T1000 (cell line): Measurements from ENCODE around the gene KDM4C.
"Not testable (repeated sequence)": the region's sequence is repeated elsewhere in the genome, so short reads cannot be mapped to it uniquely, and the experiment has no call there.

Source experiments
- DNase-seq: peaks from one replicate; lab custom pipeline; 2025; ENCODE audit warnings: mixed read lengths; lab: John Stamatoyannopoulos, UW

Gene KDM4C

GRCh38 chr9:6807669-6808068 lies 49.9 kb downstream of the KDM4C start:
- DNase-seq: not testable (repeated sequence)

GRCh38 chr9:6811436-6811835 lies 53.7 kb downstream of the KDM4C start:
- no peak for DNase-seq

DNA sequence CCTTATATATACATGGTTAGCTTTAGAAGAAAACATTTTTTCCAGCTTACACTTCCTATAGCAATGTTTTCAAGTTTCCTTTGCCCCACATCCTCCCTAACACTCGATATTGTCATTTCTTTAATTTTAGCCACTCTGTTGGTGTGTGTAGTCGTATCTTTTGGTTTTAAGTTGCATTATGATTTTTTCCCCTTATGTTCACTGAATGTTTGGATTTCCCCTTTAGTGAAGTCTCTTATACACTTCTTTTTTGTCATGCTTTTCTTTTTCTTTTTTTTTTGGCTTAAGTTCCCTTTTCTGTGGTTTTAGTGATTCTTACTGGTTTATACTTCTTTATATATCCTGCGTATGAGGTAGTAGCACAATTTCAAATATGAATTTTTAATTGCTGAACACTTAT lies 58.8 kb downstream of the KDM4C start:
- DNase-seq: no peak

GRCh38 chr9:6818292-6818922 lies 60.6 kb downstream of the KDM4C start:
- DNase-seq: no peak

- no peak for DNase-seq
Measured at GRCh38 chr9:6819112-6819511, 61.3 kb downstream of the KDM4C start.

DNA sequence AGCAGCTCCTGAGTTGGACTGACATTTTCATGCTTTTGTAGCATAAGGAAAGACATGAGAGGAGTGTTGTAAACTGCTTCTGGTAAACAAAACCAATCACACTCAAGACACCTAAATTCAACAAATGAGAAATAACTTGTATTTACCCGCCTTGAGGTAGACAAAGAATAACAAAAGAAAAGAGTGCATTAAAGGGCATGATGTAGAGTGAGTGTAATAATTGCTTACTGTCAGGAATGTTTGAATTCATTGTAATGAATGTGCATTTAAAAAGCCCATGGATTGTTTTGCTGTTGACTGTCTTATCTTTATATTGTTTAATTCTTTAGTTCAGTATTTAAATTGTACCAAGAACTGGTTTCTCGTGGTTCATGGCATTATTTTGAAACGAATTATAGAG lies 61.8 kb downstream of the KDM4C start:
- no peak for DNase-seq

DNA sequence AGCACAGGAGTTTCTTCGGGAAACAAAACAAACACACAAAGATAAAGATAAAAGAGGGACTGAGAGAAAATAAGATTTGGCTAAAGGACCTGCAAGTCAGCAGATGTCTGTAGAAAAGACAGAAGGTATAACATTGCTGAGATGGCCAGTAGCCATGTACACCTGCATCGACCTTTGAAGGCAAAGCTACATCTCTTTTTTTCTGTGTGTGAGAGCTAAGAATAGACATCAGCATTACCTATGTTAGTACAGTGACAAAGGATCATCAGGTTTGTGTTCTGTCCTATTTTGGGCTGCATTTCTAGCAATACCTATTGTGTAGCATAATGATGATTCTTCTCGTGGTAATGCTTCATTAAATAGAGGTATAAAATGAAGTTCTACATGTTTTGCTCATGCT lies 64.9 kb downstream of the KDM4C start:
- DNase-seq: no peak

- no peak for DNase-seq
Measured at GRCh38 chr9:6827439-6828145, 69.8 kb downstream of the KDM4C start.

DNA sequence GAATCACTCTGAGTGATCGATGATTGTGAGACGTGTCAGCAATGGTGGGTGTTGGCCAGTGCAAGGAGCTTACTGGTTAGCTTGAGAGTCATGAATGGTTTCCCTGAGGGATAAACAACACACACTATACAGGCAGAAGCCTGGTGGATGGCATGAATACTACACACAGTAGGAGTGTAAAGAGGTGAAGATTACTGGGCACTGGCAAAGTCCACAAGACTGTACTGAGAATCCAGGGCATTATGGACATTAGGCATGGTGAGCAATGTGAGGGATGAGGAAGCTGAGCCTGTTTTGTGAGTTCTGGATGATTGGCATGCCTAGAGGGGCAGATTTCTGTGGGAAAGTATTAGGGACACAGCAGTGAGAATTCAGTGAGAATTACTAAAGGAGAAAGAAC lies 71.3 kb downstream of the KDM4C start:
- no peak for DNase-seq

DNA sequence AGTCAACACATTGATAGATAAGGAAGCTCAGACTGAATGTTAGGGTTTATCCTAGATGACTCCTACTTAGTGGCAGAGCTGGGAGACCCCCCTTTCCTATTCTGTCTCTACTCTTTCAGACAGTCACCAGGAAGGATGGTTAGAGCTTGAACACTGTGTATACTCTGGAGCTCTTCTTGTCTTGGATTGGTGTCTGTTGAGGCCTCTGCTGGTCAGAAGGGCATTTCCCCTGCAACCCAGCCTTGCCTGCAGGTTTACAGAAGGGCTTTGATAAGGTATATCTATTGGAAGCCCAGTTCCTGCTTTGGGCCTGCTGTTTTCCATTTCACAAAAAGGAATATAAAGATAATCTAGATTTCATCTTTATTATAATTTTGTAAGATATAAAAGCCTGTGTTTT lies 71.8 kb downstream of the KDM4C start:
- no peak for DNase-seq

DNA sequence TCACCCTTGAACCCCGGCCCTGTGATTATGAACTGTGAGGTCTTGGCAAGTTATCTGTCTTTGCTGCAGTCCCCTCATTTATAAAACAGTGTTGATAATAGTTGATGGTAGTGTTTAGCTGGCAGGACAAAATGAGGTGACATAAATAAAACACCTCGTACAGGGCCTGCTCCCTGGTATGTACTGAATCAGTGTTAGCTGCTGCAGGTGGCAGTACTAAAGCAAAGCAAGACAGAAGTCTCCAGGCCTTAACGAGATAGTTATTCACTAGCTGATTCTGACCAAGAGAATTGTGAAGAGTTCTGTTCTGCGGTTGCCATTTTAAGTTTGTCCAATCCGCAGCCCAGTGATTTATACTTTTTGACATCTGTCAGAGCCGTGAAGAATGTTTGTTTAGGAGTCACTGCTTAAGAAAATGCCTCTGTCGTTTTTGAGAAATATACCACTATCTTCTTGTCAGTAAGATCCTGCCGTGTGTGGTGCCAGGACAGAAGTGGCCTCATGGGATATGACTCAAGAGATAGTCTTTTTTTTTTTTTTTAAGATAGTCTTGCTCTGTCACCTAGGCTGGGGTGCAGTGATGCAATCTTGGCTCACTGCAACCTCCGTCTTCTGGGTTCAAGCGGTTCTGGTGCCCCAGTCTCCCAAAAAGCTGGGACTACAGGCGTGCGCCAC lies 75.9 kb downstream of the KDM4C start:
- no peak for DNase-seq

- DNase-seq: no peak
Measured at GRCh38 chr9:6834306-6834705, 76.5 kb downstream of the KDM4C start.

DNA sequence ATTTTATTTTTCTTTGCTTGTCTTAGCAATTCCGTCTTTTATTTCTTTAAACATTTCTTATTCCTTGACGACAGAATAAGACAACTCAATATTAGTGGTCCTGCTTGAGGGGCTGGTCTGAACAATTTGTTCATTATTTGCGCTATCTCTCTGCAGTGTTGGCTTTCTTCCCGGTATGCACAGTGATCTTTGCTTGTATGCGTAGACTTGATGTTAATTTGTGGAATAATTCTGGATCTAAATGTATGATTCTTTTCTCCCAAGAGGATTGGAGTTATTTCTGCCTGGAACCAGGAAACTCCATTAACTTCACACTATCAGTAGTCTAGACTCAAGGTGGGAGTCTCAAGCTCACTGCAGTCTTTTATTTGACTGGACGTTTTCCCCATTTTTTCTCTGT lies 80.4 kb downstream of the KDM4C start:
- no peak for DNase-seq

DNA sequence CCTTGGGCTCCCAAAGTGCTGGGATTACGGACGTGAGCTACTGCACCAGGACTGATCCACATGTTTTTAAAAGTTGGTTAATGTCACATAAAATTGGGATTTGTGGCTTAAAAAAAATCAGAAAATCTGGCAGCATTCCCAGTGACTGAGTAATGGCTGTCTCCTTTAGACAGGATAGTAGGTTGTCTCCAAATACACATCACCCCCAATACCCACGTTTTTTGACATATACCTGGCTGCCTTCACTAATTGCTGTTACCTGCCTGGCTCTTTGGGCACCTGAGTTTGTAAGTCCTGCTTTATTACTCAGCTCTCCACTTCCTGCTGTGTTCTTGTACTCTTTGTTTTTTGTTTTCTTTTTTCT lies 84.8 kb downstream of the KDM4C start:
- DNase-seq: no peak

GRCh38 chr9:6843742-6844141 lies 86.0 kb downstream of the KDM4C start:
- DNase-seq: no peak

- no peak for DNase-seq
Measured at GRCh38 chr9:6844267-6844666, 86.5 kb downstream of the KDM4C start.

DNA sequence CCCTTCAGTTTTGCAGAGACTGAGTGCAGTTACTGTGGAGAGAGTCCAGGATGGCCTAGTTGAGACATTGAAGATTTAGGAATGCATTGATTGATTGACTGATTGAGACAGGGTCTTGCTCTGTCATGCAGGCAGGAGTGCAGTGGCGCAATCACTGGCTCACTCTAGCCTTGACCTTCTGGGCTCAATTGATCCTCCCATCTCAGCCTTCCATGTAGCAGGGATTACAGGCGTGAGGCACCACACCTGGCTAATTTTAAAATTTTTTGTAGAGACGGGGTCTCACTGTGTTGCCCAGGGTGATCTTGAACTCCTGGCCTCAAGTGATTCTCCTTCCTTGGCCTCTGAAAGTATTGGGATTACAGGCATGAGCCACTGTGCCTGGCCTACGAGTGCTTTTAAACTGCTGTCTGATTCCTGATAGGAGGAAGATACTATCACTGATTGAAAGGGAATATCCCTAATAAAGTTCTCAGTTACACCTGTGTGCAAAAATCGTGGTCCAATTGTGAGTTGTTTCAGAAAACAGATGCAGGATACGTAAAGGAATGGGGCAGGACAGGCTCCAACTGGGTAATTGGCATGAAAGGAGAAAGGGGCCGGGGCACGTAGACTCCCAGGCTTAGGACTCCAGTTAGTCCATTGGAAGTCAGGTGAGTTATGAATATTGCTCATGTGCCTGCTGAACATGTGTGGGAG lies 87.5 kb downstream of the KDM4C start:
- no peak for DNase-seq

GRCh38 chr9:6845880-6846279 lies 88.1 kb downstream of the KDM4C start:
- no peak for DNase-seq

GRCh38 chr9:6852243-6852963 lies 94.6 kb downstream of the KDM4C start:
- DNase-seq: no peak

GRCh38 chr9:6855860-6856259 lies 98.1 kb downstream of the KDM4C start:
- DNase-seq: no peak

- DNase-seq: no peak
Measured at GRCh38 chr9:6864102-6864501, 106.3 kb downstream of the KDM4C start.
